Stimulated activated CD4-positive, alpha-beta T cell treated with anti-CD3 and anti-CD28 coated beads, Interleukin-4, amount 100 ng/mL, for 48 hours (primary cell): ENCODE measurements around the gene PLEKHM2.

Source experiments
- DNase-seq, 2 donors: peaks; one replicate each; pipeline ENCODE4 v3.0.0-alpha.2; 2020; ENCODE audit warnings: low read depth in 2 of 2

Gene PLEKHM2

DNA sequence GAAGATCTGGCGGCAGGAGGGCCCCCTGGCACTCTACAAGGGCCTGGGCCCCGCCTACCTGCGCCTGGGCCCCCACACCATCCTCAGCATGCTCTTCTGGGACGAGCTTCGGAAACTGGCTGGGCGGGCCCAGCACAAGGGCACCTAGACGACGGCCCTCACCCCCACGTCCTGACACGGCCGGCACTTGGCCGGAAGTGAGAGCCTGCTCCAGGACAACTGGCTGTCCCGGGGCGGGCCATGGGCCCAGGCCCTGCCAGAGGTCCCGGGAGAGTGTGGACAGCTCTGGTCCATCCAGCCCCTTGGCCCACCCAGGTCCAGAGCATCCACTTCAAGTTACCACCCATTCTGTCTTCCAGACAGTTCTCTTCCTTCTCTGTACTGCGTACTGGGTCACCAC is 55.1 kb downstream of the PLEKHM2 start:
- no peak for DNase-seq

DNA sequence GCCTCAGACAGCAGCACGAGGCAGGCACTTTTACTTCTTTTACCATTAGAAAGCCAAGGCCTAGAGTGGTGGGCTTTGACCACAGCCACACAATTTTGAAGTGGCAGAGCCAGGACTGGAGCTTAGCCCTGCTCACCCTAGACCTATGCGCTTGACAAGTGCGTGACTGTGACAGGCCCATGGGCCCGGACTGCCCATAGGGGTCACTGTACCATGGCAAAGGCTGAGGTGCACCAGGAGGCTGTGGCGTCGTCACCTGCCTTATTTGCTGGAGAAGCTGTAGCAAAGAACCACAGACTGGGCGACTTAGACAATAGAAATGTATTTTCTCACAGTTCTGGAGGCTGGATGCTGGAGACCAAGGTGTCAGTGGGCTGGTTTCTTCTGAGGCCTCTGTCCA is 55.6 kb downstream of the PLEKHM2 start:
- no peak for DNase-seq

DNA sequence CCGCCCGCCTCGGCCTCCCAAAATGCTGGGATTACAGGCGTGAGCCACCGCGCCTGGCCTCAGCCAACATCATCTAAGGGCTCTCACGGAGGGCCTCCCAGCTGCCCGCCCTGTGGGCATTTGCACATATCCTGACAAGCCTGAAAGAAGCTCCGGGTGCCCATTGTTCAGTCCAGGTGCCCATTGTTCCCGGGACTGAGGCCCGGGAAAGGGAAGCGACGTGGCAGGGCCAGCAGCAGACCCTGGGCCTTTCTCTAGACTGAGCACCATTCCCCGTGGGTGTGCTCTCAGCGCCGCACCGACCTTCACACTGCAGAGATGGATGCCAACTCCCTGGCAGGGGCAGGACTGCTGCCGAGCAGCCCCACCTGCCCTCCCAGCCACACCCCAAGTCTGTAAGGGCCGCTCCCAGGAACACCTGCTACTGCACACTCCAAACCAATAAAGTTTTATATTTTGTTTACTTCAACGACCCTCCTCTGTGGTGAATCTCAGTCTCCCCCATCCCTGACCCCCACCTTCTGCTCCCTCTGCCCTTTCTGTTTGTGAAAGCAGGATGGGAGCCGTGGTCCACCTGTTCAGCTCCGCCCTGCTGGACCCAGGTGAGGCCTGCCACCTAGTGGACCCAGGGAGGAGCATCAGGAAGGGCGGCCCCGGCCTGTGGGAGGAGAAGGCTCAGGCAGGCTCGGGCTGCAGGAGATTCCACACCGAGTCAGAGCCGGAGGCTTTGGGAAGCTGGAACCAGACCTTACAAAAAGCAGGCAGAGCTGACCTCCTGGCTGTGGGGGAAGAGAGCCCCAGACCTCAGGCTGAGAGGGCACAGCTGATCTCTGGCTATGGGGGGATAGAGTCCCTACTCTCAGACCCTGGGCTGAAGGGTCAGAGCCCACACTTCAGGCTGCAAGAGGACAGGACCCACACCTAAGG is 57.1 kb downstream of the PLEKHM2 start:
- DNase-seq = peak; percentile 61 to 67

DNA sequence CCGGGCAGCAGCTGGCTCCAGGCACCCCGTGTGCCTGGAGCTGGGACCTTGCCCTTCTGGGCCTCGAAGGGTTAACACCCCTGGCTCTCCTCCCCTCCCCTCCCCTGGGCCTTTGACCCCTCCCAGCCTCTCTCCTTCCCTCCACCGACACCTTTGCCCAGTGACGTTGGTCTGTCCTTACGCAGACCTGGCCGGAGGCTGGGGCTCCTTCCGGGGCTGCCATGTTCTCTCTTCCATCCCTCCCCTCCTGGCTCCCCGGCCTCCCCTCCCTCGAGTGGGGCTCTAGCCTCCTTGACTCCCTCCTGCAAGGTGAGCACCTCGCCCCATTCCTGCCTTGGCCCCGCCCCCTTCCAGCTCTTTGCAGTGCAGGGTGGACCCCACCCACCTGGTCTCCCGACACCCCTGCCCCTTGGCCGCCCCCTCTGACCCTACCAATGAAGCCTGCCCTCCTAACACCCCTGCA is 58.2 kb downstream of the PLEKHM2 start, which contains the start of gene TMEM82:
TMEM82 (plus strand) TSS at position 161 of the 463 bp plus-strand sequence; CDS start at position 222, 61 bp downstream.
- no peak for DNase-seq

DNA sequence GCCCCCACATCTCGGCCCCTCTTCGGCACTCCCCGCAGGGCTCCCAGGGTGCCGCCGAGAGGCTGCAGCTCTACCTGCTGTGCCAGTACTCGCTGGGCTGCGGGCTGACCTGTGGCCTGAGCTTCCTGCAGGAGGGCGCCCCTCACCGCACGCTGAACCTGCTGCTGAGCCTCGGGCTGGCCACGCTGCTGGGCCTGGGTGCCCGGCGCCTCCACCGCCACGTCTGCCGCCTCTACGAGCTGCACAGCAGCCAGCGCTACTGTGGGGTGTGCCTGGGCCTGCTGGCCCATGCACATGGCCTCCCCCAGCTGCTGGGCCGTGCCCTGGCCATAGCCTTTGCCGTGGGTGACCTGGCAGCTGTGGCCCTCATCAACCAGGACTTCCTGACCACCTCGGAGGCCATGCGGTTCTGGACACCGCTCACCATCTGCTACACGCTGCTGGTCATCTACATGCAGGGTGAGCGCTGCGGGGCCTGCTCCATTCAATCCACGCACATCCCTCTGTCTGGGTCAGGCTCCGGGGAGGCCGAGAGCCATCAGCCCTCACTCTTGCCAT is 60.1 kb downstream of the PLEKHM2 start:
- DNase-seq = no peak

DNA sequence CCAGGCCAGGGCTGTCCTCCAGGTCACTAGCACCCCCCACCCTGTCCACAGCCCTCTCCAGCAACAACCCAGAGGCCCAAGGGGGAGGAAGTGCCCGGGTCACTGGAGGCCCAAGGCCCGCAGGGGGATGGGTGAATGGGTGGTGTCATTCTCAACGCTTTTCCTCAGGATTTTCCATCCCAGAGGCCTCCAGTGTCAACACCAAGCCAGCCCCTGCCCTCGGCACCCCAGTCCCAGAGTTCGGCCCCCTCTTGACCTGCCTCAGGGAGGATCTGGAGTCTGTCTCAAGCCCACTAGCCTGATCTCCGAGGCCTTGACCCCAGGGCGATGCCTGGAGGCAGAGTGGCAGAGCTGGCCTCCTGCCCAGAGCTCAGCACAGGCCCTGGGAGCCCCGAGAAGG is 63.3 kb downstream of the PLEKHM2 start:
- DNase-seq = no peak

DNA sequence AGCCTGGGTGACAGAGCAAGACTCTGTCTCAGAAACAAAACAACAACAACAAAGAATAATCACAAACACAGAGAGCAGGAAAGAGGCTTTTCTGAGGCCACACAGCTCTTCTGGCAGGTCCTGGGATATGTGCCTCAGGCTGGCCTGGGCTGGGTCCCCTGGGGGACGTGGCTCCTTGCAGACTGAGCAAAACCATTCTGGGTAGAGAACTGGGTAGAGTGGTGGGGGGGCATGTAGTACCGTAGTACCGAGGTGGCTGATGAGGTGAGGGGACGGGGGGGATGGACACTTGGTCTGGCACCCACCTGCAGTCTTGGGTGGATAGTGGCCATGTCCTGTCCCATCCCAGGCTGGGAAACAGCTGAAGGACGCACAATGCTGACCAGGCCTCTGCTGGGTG is 64.1 kb downstream of the PLEKHM2 start:
- no peak for DNase-seq

DNA sequence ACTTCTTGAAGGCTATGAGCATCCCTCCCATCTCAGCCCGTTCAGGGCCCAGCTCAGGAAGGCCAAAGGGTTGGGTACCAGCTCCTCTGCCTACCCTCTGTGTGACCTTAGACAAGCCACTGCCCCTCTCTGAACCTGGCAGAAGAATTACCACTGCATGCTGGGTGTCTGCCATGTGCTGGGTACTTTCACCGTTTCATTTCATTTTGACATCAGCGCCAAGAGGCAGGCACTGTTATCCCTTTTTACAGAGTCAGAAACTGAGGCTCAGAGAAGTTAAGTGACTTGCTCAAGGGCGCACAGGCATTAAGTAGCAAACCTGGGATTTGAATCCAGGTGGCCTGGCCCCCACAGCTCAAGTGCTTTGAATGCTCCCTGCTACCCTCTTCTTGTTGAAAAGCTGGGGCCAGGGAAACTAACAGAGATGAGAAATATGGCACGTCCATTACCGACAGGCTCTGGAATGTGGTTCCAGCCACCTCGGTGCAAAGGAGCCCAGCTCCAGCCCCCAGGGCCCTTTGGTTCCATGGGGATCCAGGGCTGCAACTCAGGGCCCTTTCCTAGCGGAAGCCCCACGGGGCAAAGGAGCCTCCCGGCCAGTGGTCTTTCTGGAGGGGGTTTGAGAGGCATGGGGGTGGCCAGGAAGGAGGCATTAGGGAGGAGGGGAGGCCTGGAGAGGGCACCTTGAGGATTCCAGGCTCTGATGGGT is 64.7 kb downstream of the PLEKHM2 start:
- DNase-seq = no peak

DNA sequence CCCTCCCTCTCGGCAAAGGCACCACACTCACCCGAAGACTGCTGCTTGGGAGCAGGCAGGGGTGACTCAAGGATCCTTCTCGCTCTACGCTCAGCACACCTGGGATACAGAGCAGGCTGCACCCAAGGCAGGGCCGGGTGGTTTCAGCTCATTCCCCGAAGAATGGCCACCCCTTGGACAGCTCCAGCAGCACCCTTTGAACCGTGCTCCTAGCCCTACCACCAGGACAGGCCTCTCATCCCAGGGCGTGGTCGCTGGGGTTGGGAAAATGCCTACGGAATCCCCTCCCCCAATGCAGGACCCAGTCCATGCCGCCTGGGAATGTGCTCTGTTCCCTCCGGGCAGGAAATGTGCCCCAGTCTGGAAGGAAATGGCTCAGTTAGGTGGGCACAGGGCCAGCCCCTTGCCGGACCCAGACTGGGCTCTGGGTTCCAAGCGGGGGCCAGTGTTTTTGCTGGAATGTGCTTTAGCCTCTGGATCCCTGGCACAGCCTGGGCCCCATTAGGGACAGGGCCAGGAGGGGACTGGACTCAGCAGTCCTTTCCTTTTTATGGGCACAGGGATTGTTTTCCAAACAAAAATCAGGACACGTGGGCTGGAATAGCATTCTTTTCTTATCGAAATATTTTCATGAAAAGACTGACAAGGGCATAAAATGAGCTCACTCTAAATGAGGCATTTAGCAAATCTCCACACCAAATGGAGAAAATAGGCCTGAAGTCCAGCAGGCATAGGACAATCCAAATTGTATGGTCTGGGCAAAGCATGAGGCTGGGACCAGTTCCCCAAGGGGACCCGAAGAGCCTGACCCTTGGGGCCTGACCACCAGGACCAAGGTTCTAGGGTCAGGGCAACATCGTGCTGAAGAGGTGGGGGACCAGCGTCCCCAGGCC is 65.5 kb downstream of the PLEKHM2 start:
- no peak for DNase-seq

DNA sequence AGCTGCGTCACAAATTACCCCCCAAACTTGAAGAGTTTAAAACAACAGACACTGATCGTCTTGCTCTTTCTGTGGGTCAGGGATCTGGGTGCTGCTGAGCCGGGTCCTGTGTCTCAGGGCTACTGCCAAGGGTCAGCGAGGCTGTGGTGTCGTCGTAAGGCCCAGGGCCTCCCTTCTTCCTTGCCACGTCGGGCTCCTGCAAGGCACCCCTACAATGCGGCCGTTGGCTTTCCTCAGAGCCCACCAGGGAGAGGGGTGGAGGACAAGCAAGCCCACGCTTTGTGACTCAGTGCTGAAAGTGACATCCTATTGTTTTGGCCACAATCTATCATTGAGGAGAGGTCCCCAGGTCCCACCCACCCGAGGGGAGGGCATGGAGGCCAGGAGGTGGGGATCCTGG is 66.8 kb downstream of the PLEKHM2 start:
- no peak for DNase-seq

DNA sequence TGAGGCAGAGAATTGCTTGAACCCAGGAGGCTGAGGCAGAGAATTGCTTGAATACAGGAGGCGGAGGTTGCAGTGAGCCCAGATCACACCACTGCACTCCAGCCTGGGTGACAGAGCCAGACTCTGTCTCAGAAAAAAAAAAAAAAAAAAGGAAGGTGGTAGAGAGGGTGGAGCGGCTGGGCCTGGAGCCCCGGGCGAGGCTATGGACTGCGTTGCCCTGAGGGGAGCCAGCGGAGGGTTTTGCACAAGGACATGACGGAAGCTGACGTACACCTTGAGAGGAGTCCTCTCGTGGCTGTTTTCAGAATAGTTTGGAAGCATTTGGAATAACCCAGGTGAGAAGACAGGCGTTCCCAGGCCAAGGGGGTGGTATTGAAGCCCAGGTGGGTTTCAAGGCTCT is 67.6 kb downstream of the PLEKHM2 start:
- DNase-seq = no peak

DNA sequence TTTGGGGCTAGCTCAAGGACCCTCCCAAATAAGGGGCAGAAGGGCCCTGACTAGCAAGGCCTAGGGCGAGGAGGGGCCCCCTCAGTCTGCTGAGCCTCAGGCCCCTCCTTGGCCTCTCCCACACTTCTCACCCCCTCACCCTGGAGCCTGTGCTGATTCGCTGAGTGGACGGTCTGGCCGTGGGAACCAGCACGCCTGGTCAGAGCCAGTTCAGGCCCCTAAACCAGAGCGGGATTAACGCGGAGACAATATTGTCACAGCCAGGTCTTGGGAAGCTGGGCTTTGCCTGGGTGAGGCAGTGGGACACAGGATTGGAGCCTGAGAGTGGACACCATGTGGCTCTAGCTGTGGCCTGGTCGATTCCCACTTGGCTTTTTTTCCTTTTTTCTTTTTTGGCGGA is 69.7 kb downstream of the PLEKHM2 start:
- no peak for DNase-seq

DNA sequence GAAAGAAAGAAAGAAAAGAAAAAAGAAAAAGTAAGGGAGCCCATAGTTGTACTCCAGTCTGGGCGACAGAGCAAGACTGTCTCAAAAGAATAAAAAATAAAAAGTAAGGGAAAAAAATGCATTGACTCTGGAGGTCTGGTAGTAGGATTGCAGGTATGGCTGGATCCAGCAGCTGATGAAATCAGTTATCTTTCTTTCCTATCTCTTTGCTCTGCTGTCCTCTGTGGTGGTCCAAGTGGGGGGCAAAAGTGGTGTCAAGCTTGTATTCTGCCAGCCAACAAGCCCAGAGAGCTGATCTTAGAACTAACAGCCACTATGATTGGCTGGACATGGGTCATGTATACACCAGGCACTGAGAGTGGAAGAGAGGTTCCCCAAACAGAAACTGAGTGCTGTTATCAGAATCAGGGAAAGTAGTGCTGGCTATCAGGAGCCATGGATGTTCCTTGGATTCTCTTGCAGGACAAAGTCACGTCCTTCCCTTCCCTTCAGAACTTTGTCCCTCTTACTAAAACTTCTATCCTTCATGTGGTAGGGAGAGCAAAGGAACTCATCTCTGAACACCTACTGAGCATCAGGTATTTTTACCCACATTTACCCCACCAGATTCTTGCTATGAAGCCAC is 71.0 kb downstream of the PLEKHM2 start:
- DNase-seq = no peak

DNA sequence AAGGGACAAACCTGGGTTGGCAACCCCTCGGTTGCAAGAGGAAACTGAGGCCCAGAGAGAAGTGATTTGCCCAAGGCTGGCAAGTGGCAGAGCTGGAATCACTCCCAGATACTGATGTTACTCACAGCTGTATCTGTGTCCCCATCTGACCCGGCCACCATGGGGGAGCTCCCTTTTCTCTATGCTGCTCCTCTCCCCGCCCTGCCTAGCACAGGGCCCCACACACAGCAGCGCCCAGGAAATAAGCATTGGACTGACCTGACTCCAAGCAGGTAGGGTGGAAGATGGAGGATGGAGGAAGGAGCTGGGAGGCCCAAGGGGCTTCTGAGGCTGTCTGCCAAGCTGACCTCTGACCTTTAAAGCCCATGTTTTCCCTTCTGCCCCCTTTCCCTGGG is 71.5 kb downstream of the PLEKHM2 start:
- DNase-seq = no peak

DNA sequence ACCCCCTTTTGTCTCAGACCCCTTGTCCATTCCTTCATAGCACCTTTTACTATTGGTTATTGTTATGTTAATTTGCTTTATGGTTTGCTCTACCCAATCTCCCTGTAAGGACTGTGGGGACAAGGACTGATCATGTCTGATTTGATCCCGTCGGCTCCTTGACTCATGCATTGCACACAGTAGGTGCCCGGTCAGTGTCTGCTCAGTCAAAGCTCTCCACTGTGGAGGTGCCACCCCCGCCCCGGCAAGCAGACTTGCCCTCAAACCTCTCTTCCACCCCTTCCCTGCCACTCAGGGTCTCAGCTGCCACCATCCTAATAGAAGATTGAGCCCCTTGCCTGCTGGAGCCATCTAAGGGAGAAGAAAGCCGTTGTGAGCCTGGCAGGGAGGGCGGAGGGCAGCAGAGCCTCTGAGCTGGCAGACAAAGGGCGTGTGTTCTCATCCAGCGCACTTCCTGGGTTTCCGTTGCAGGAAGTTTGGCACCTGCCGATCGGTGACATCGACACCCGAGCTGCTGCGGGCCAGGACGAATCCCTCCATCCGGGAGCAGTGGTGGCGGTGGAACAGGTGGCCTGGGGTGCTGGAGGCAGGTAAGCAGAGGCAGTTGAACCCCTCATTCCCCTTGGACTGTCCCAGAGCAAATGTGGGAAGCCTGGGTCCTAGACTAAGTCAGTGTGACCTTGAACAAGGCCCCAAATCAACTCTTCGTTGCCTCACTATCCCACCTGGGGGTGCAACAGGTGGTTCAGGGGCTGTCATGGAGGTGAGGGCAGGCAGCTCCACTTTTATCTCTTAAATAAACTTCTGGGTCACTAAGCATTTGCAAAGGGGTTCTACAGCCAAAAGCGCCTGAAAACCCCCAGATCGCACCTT is 72.3 kb downstream of the PLEKHM2 start:
- DNase-seq = no peak

DNA sequence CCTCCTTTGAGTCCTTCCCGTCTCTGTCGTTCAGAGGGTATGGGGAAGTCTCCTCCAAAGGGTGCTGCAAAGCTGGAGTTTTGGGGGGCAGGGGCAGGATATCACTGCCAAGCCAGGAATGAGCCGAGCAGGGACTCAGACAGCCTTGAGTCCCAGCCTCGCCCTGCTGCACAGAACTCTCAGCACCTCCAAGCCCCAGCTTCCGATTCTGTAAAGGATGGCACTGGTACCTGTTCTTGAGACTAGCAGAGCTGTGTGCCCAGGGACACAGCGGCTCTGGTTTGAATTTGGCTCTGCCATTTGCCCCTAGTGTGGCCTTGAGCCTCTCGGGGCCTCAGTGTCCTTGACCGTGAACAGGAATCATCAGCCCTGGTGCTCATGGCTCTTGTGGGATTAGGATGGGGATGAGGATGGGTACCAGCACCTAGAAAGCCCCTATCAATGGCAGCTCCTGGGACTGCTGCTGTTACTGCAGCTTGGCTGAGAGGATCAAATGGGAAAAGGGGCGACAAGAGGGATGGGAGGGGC is 73.0 kb downstream of the PLEKHM2 start:
- no peak for DNase-seq

DNA sequence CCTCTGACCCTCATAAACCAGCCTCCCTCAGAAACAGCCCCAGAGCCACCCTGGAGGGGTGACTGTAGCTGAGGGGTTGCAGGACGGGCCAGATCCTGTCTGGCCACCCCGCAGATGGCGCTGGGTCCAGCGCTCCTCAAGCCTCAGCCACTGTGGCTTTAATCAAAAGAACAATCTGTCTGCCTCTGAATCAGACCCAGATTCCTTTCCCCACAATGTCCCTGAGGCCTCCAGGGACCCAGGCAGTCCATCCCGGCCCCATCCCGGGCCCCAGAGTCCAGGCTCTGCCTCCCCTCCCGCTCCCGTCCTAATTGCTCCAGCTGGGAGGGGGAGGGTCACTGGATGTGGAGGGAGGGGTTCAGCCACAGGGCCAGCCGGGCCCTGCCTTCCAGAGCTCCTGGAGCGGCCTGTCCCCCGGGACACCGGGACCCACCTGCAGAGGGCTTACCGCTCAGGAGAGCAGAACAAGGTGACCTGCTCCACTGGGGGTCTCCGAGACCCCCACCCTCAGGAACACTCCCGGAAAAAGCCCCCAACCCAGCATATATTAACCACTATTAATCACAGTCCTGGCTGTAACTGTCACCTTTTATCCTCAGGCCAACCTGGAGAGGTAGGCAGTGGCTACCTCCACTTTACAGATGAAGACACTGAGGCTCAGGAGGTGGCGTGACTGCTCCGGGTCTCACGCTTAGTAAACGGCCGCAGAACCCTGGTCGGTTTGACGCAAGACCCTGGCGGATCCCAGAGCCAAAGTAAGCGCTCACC is 73.6 kb downstream of the PLEKHM2 start:
- DNase-seq = no peak

DNA sequence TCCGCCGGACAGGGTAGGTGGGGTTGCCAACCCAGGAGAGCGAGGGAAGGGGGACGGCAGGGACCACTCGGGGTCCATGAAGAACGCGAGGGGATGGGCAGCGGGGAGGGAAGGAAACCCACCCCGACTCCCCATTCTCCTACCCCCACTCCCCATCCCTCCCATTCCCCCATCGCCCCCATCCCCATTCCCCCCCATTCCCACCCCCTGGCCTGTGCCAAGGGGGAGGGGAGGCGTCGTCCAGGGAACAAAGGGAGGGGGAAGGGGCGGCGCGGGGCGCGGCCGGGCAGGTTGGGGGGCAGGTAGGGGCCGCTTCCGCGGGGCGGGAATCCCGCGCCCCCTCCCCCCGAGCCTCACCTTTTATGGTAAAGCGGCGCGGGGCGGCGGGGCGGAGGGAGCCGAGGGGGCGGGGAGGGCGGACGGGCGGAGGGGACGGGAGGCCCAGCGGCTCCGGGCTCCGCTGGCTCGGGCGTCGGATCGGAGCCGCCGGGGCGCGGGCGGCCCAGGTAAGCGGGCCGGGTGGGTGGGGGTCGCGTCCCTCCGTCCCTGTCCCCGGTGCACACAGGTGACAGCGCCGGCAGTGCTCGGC is 74.3 kb downstream of the PLEKHM2 start, which contains the start of gene FBLIM1:
FBLIM1 (plus strand) TSS at position 453 of the 589 bp plus-strand sequence. CDS start 6,189 bp downstream, outside the sequence.
- DNase-seq = no peak
